HG03045 (cell line): Measurements from ENCODE around the gene SPOCD1.
"Not testable (repeated sequence)": the region's sequence is repeated elsewhere in the genome, so short reads cannot be mapped to it uniquely, and the experiment has no call there.

Experiments used
- ATAC-seq: cut with Tn5 transposase; IDR thresholded peaks from one replicate; pipeline ENCODE4 v1.9.1; 2021; ENCODE audit warnings: mild to moderate bottlenecking, moderate library complexity; ENCODE audit not compliant: unreplicated experiment

The SPOCD1 gene

GRCh38 chr1:31830065-31830464 lies 14.2 kb upstream of the SPOCD1 start:
- no peak for ATAC-seq

DNA sequence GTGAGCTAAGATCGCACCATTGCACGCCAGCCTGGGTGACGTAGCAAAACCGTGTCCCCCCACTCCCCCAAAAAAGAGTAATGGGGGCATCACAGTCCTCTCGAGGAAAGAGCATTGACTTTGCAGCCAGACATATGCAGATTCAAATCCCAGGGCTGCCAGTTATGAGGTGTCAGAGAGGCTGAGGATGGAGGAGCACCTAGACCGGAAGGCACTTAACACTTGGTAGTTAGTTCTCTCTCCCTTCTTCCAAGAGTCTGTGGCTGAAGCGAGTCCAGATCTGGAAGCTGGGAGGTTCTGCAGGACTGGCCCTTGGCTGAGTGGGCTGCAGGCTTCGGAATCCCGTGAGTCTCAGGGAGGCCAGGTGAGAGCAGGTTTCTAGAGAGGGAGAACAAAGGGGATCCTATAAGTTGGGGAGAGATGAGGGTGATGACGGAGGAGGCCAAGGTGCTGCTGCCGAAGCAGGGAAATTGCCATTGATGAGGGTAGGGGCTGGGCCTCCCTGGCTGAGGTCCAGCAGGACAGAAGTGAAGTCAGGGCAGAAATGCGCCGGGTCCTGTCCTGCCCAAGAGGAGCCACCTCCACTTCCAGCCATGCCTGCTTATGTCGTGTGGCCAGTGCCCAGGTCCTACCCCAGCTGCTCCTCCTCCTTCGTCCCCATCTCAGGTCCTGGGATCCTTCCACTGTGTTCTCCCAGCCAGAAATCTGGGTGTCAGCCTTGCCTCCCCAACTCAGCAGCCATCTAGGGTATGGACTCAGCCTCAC lies 13.3 kb upstream of the SPOCD1 start:
- ATAC-seq = no peak

DNA sequence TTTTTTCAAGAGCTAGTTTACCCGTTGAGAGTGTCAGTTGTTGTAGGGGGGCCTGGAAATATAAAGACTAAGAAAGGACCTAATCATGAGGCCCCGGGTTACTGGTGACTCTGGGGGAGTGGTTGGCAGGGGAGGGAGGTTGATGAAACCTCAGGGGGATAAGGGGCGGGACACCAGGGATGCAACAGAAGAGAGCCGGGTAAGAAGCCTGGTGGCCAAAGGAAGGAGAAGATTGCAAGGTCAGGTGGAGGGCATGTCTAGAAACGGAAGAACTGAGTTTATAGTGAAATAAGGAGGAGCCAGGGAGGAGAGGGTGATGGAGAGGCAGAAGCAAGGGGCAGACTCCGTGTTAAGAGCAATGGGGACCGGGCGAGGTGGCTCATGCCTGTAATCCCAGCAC lies 12.5 kb upstream of the SPOCD1 start:
- ATAC-seq = no peak

GRCh38 chr1:31823780-31824179 lies 8.0 kb upstream of the SPOCD1 start:
- no peak for ATAC-seq

- ATAC-seq = no peak
Observed at GRCh38 chr1:31822766-31823165, 6.9 kb upstream of the SPOCD1 start.

GRCh38 chr1:31820196-31820595 lies 4.4 kb upstream of the SPOCD1 start:
- ATAC-seq = not testable (repeated sequence)

GRCh38 chr1:31818206-31818605 lies 2.4 kb upstream of the SPOCD1 start:
- no peak for ATAC-seq

GRCh38 chr1:31816947-31817346 lies 1.1 kb upstream of the SPOCD1 start:
- not testable (repeated sequence) for ATAC-seq

- ATAC-seq = not testable (repeated sequence)
Observed at GRCh38 chr1:31816501-31816900, 679 bp upstream of the SPOCD1 start.

DNA sequence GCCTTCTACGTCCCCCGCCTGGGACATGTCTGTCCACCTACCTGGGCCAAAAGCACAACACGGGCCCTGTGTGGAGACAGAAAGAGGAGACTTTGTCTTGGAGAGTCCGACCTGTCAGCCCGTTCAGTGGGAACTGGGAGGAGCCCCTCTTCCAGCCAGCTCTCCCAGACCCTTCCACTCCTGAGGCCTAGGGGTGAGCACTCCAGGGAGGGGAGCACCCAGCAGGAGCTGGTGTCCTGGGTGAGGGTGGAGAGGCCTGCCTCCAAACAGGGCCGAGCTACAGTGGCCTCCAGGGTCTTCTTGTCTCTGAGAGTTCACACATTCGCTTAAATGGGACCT lies 546 bp downstream of the SPOCD1 start:
- no peak for ATAC-seq

DNA sequence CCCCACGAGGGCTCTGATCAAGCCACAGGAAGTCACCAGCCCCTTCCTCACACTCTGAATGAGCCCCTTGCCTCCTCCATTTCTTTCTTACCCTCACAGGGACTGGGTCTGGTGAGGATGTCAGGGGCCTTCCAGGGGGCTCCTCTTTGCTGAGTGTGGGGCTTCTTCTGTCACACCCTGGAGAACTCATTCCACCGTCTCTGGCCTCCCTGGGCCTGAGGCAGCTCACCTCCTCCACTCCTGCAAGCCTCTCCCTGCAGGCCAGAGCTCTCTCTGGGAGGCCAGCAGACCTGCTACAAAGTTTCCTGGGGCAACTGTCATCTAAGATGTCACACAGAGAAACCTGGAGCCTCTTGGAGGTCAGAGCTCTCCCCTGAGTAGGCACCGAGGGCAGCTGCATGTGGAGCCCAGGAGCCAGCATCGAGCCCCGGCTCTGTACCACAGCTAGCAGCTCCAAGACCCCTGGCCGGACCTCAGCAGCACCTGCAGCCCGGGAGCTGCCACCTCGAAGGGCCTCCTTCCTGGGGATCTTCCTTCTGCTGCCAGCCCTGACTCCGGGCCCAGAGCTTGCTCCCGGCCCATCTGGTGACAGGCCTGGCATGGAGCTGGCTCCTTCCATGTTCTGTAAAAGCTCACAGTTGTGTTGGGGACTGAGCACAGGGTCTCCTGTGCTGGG lies 1.1 kb downstream of the SPOCD1 start:
- no peak for ATAC-seq

- no peak for ATAC-seq
Observed at GRCh38 chr1:31814041-31814511, 1.7 kb downstream of the SPOCD1 start.

- ATAC-seq = no peak
Observed at GRCh38 chr1:31812158-31812829, 3.5 kb downstream of the SPOCD1 start.

- no peak for ATAC-seq
Observed at GRCh38 chr1:31811605-31812004, 4.2 kb downstream of the SPOCD1 start.

DNA sequence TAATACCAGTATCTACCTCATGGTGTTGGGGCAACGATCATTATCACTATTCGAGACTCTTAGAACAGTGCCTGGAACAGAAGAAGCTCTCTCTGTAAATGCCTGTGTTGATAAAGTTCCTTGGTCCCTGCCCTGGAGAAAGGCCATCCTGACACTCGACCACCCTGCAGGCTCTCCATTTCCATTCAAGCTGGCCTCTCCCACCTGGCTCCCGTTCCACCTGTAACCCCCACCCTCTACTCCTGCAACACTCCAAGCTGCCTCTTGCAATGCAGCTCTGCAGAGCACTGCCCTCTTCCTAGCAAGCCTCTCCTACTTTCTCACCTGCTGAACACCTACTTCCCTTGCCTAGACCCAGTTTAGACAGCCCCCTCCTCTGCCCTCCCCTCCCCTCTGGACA lies 6.1 kb downstream of the SPOCD1 start:
- no peak for ATAC-seq

DNA sequence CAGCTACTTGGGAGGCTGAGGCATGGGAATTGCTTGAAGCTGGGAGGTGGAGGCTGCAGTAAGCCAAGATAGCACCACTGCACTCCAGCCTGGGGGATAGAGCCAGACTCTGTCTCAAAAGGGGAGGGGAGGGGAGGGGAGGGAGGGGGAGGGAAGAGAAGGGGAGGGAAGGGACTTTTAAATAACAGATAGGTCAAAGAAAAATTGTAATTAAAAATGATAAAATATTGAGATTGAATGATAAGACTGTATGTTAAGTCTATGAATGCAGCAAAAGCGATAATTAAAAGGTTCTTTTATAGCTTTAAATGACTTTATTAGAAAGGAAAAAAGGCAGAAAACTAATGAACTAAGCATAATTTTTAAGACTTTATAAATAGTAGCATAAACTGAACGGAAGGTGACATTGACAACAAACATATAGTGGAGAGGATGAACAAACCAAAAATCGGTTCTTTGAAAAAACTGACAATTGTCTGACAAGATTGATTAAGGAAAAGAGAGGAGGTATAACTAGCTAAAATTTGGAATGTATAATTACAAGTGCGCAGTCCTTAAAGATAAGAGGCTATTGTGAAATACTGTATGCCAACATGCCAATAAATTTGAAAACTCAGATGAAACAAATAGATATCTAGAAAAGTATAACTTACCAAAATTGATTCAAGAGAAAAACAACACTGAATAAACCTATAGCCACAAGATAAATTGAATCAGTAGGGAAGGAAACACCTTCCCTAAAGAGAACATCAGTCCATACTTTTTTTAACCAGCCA lies 8.4 kb downstream of the SPOCD1 start:
- ATAC-seq = no peak

DNA sequence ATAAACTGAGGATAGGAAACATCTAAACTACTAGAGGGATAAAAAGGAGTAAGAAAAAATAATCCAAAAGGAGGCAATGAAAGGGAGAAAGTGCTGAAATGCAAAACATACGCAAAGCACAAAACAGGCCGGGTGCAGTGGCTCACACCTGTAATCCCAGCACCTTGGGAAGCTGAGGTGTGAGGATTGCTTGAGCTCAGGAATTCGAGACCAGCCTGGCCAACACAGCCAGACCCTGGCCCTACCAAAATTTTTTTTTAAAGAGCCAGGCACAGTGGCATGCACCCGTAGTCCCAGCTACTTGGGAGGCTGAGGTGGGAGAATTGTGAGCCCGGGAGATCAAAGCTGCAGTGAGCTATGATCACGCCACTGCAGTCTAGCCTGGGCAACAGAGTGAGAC lies 10.5 kb downstream of the SPOCD1 start:
- ATAC-seq = no peak

- ATAC-seq = no peak
Observed at GRCh38 chr1:31804098-31804497, 11.7 kb downstream of the SPOCD1 start.

DNA sequence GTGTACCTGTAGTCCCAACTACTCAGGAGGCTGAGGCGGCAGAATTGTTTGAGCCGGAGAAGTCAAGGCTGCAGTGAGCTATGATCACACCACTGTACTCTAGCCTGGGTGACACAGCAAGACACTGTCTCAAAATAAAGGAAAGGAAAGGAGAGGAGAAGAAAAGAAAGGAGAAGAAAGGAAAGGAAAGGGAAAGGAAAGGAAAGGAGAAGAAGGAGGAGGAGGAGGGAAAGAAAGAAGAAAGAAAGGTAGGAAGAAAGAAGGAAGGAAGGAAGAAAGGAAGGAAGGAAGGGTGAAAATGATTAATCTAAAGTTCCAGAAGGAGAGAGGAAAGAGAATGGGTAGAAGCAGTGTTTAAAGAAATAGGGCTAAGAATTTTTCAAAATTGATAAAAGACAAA lies 12.2 kb downstream of the SPOCD1 start:
- ATAC-seq = no peak

DNA sequence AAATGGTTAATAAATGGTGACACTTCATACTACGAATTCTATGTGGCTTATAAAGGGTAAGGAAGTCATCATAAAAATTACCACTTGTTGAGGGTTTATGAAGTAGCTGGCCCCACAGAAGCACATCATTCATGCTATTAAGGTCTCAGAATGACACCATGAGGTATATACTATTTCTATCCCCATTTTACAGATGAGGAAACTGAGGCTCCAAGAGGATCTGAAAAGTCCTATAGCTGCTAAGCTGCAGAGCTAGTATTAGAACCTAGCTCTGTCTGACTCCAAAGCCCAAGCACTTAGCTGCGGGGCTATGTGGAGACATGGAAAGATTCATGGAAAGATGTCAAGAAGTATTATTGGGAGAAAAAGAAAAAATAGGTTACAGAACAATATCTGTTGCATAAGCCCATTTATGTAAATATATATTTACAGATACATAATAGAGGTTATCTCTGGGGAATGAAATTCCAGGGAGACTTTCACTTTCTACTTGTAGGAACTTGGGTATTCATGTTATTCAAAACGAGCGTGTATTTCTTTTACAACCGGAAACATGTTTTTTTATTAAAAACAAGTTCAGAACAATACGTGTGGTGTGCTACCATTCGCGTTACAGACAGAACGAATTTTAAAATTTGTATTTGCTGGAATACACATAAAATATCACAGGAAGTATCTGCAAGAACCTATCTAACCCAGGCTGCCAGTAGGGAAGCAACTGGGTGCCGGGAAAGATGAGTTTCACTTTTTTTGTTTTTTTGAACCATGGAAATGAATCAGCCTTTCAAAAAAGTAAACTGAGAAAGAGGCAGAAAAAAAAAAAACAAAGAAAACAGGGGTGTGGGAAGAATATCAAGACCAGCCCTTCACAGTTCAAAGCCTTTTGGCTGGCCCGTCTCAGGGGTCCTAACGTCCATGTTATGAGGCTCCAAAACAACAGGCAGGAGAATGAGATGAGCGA lies 13.4 kb downstream of the SPOCD1 start:
- ATAC-seq = no peak
